ENCODE measurements around the gene SPHKAP.

DNA sequence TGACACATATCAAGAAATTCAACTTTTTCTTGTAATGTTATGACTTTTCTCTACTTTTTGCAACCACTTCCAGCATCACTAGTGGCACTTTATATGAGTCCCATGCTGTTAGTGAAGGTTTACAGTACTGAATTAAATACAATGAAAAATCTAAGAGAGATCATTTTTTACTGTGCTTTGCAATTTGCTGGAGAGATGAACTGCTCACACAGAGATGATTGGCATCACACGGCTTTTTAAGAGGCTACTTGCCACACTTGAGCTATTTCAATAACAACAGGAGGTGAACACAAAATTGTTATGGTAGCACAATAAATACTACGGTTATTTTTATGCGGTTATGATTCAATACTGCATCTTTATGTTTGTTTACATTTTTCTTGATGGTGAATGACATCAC, 221.2 kb downstream of the SPHKAP start:
- TF ChIP-seq, protein P1, sequence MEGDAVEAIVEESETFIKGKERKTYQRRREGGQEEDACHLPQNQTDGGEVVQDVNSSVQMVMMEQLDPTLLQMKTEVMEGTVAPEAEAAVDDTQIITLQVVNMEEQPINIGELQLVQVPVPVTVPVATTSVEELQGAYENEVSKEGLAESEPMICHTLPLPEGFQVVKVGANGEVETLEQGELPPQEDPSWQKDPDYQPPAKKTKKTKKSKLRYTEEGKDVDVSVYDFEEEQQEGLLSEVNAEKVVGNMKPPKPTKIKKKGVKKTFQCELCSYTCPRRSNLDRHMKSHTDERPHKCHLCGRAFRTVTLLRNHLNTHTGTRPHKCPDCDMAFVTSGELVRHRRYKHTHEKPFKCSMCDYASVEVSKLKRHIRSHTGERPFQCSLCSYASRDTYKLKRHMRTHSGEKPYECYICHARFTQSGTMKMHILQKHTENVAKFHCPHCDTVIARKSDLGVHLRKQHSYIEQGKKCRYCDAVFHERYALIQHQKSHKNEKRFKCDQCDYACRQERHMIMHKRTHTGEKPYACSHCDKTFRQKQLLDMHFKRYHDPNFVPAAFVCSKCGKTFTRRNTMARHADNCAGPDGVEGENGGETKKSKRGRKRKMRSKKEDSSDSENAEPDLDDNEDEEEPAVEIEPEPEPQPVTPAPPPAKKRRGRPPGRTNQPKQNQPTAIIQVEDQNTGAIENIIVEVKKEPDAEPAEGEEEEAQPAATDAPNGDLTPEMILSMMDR (conservative IDR thresholded peaks at IDR 0.05; ENCODE audit: low read depth, low read length): no peak
- TF ChIP-seq POLR2A (IDR thresholded peaks at IDR 0.05; ENCODE audit: low read depth, low read length): no peak
- TF ChIP-seq FOS (IDR thresholded peaks at IDR 0.05; ENCODE audit: low read depth, low read length): no peak
- TF ChIP-seq RAD21 (IDR thresholded peaks at IDR 0.05; ENCODE audit: low read length): no peak
- TF ChIP-seq RCOR1 (IDR thresholded peaks at IDR 0.05; ENCODE audit: insufficient replicate concordance, low read length): no peak
- no peak for TF ChIP-seq MXI1 (IDR thresholded peaks at IDR 0.05; ENCODE audit: borderline replicate concordance, low read depth, low read length)
- TF ChIP-seq RFX5 (IDR thresholded peaks at IDR 0.05; ENCODE audit: low read depth, low read length): no peak
- TF ChIP-seq SMC3 (IDR thresholded peaks at IDR 0.05; ENCODE audit: low read depth, low read length): no peak
- TF ChIP-seq, protein P2, sequence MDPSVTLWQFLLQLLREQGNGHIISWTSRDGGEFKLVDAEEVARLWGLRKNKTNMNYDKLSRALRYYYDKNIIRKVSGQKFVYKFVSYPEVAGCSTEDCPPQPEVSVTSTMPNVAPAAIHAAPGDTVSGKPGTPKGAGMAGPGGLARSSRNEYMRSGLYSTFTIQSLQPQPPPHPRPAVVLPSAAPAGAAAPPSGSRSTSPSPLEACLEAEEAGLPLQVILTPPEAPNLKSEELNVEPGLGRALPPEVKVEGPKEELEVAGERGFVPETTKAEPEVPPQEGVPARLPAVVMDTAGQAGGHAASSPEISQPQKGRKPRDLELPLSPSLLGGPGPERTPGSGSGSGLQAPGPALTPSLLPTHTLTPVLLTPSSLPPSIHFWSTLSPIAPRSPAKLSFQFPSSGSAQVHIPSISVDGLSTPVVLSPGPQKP (IDR thresholded peaks at IDR 0.05; ENCODE audit: borderline replicate concordance, low read depth, low read length): no peak

Data from IMR-90 (cell line).